Skin of body (tissue), 2 donors: ENCODE results near the gene RBM24. TPM values are rescaled to one million over a fixed set of nuclear protein-coding genes. Genes with fewer than 3 reads are reported as not detected.

ENCODE experiments used
- DNase-seq: peaks from one replicate; lab custom pipeline; 2025; lab: John Stamatoyannopoulos, UW
- total RNA-seq: library from RNA; depleted of rRNA; stranded (reverse); fragments of >200 nt; gene quantifications from one replicate; pipeline ENCODE4 v1.2.3, GENCODE V29; 2014

Gene RBM24
- 25.8 TPM for total RNA-seq

DNA sequence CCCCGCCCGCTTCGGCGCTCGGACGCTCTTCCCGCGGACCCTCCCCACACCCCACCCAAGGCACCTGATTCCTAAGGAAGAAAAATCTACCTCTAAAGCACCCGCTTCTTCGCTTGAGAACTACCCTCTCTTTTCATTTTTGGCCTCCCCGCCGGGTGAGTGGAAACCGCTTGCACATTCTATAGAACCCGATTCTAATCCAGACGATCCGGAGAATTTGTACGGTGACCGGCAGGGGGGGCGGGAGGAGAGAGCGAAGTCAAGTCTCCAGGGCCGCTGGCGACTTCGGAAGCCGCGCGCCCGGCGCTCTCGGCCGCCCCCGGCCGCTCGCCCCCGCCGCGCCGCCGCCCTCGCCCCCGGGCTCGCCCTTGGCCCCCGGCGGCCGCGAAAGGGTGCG lies at the start of gene RBM24:
Gene RBM24 (plus strand): TSS at position 262 of the 397 bp plus-strand sequence. CDS start 221 bp downstream, outside the sequence.
- DNase-seq = no peak

DNA sequence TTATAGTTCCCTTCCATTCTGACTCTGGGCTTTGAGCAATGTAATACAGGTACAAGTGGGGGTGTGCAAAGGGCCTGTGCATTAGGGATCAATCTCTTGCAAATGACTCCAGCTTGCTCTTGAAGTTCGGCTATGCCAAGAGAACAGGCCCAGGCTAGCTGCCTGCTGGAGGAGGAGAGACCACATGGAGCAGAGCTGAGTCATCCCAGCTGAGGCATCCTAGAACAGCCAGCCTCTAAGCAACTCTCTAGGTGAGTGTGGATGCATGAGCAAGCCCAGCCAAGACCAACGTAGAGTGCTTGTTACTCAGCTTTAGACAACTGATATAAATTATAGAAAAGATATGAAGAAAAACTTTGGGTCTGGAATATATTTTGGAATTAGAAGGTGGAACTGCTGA lies 47.6 kb upstream of the RBM24 start:
- no peak for DNase-seq

- no peak for DNase-seq
These were observed 43.9 kb upstream of the RBM24 start for GRCh38 chr6:17237246-17237645.

GRCh38 chr6:17239260-17239659 lies 41.9 kb upstream of the RBM24 start:
- DNase-seq = no peak

GRCh38 chr6:17240803-17241500 lies 40.2 kb upstream of the RBM24 start:
- DNase-seq = no peak

DNA sequence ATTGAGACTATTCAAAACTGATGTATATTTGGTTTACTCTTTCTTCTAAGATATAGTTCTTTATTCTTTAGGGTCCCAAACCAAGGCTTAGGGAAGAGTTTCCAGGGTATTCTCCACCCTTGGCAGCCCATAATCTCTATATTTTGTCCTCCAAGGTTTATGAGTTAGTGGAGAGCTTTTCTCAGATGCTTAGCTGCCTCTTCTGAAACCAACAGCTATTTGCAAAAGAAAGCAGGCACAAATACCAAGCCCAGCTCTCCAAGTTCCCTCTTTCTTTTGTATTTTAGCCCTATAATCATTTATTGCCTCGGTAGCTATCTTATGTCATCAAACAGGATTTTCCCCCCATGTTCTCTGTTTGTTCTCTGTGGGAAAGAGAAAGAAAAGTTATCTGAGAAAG lies 39.1 kb upstream of the RBM24 start:
- no peak for DNase-seq

GRCh38 chr6:17250237-17250636 lies 30.9 kb upstream of the RBM24 start:
- DNase-seq = no peak

DNA sequence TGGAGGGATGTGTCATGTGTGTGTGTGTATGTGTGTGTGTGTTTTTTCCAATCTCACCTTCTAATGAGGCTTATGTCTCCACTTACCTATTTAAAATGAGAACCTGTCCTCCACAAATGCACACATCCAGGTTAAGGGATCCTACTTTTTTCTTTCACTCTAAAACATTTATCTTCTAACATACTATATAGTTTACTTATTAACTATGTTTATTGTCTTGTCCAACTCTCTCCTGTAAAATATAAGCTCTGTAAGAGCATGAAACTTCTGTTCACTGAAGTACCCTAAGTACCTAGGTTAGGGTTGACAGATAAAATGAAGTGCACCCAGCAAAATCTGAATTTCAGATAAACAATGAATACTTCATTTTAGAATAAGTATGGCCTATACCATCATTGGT lies 29.2 kb upstream of the RBM24 start:
- no peak for DNase-seq

- DNase-seq = no peak
These were observed 22.4 kb upstream of the RBM24 start for GRCh38 chr6:17258749-17259148.

DNA sequence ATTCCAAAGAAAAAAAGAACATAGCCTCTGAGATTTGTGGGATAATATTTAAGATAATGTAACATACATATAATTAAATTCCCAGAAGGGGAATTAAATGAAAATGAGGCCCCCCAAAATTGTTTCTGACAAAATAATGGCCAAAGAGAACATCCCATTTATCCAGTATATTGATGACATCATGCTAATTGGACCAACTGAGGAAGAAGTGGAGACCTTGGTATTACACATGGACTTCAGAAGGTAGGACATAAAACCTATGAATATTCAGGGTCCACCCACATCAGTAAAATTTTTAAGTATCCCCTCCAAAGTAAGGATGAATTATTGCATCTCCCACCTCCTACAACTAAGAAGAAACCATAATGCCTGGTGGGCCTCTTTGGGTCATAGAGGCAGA lies 15.6 kb upstream of the RBM24 start:
- no peak for DNase-seq

DNA sequence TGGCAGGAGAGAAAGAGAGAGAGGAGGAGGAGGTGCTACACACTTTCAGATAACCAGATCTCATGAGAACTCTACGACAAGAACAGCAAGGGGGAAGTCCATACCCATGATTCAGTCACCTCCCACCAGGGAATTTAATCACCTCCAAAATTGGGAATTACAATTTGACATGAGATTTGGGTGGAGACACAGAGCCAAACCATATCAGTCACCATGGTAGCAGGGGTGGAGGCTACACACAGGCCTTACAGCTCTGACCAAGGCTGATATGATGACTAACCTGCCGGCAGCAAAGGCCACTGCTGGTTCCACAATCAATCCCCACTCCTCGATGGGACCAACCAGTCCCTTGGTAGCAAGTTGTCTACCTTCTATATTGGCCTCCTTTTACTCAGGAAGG lies 13.6 kb upstream of the RBM24 start:
- DNase-seq = no peak

GRCh38 chr6:17268114-17268513 lies 13.0 kb upstream of the RBM24 start:
- no peak for DNase-seq

DNA sequence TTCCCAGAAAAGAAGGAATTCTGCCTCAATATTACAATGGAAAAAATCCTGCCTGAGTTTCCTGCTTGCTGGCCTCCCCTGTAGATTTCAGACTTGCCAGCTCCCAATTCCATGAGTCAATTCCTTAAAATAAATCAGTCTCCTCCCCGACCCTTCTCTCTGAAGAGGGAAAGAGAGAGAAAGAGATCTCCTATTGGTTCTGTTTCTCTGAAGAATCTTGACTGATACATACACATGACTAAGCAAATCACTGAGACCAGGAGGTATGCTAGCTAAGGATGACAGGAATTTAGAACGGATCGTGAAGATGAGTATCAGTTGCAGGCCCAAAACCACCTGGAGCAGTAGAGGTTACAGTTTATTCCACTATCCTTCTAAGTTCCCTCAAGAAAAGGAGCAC lies 11.3 kb upstream of the RBM24 start:
- no peak for DNase-seq

DNA sequence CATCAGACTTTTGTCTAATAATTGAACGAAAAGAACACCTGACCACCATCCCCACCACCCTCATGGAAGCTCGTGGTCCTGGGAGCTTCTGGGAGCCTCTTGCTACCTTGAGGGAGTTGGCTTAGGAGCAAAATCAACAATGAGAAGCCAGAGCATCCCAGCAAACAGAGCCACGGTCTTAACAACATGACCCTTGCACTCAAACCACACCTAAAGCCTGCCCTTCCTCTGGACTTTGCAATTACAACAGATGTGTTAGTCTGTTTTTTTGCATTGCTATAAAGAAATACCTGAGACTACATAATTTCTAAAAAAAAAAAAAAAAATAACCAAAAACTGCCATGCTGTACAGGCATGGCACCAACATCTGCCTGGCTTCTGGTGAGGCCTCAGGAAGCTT lies 9.5 kb upstream of the RBM24 start:
- no peak for DNase-seq

- DNase-seq = no peak
These were observed 4.4 kb upstream of the RBM24 start for GRCh38 chr6:17276766-17277165.

- DNase-seq = no peak
These were observed 3.9 kb upstream of the RBM24 start for GRCh38 chr6:17277256-17277655.

GRCh38 chr6:17278289-17279063 lies 2.7 kb upstream of the RBM24 start:
- DNase-seq = no peak

DNA sequence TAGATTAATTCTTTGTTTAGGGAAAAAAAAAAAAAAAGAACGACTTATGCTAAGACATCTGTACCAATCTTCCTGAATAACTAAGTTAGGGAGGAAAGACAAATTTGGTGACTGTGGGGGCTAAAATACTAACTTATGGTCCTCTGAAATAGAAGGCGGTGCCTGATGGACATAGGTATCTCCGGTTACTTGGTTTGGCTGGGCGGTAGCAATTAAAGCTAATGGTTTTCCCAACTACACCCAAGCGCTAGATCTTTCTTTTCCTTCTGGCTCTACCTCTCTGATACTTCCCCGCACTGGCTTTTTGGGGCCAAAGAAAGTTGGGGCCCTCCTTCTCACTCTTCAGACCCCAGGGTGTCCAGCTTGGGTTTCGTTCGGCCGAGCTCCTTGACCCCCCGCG lies 1.0 kb upstream of the RBM24 start:
- no peak for DNase-seq

DNA sequence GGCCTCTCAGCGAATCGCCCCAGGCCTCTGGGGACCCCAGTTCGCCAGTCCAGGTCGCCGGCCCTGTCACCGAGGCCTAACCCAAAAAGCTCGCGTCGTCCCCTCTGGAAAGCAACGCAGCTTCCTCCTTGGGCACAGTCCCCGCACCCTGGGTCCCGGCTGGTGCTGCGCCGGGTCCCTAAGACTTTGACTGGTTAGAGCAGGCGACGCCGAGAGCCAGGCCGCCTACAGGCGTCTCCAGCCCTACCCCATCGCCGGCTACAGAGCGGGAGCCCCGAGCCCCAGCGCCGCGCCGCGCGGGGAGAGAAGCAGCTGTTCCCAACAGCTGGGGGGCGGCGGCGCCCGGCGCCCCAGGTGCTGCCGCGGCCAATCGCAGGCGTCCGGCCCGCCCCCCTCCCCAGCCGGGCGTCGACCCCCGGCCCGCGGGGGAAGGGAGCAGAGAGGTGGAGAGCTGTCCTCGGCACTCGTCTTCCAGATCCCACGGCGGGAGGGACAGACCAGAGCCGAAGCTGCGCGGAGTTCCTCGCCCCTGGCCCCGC lies 540 bp upstream of the RBM24 start:
- no peak for DNase-seq

GRCh38 chr6:17281497-17282481 lies 628 bp downstream of the RBM24 start:
- DNase-seq = peak; percentile 19

- DNase-seq = no peak
These were observed 1.9 kb downstream of the RBM24 start for GRCh38 chr6:17283074-17283473.

DNA sequence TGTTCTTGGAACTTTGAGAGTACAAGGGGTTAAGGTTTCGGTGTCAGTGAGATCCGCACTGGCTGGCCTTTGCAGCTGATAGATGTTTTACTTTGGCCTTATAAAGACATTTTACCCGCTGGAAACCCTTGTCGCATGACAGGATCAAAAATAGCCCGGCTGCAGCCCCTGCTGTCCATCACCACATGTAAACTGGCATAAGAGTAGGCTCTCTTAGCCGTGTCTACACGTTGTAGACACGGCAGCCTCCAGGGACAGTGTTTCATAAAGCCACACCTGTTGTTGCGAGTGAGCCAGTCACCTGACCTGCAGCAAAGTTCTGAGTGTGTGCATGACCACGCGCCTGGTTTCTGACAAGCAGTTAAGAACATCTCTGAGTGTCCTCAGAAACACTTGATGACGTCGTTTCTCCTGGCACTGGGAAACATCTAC lies 8.5 kb downstream of the RBM24 start:
- DNase-seq = no peak
